ENCODE data around the gene OVAAL.

The OVAAL gene

DNA sequence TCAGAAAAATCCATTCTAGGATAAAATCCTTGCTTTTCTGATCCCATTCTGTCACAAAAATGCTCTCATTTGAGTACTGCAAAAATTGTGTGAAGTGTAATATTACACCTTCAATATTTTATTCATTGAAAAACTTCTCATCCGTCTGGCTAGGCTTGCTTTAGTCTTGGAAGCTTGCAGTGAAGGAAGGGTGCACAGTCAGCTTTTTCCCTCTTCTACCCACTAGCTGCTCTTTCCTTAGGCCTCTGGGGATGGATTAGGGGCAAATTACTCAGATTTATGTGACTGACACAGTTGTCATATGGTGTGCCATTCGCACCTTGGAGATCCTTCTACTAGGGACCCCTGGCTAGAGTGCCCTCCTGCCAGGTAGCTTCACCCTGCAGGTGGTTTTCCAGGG, 32.1 kb downstream of the OVAAL start:
- TF ChIP-seq, protein P1, sequence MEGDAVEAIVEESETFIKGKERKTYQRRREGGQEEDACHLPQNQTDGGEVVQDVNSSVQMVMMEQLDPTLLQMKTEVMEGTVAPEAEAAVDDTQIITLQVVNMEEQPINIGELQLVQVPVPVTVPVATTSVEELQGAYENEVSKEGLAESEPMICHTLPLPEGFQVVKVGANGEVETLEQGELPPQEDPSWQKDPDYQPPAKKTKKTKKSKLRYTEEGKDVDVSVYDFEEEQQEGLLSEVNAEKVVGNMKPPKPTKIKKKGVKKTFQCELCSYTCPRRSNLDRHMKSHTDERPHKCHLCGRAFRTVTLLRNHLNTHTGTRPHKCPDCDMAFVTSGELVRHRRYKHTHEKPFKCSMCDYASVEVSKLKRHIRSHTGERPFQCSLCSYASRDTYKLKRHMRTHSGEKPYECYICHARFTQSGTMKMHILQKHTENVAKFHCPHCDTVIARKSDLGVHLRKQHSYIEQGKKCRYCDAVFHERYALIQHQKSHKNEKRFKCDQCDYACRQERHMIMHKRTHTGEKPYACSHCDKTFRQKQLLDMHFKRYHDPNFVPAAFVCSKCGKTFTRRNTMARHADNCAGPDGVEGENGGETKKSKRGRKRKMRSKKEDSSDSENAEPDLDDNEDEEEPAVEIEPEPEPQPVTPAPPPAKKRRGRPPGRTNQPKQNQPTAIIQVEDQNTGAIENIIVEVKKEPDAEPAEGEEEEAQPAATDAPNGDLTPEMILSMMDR (IDR thresholded peaks at IDR 0.05; ENCODE audit: low read length, missing control alignments): no peak
- no peak overlapping the region for H3K4me3 ChIP-seq (replicated peaks; ENCODE audit: low read depth, low read length)
- DNase-seq (ENCODE audit: low read depth): no peak

DNA sequence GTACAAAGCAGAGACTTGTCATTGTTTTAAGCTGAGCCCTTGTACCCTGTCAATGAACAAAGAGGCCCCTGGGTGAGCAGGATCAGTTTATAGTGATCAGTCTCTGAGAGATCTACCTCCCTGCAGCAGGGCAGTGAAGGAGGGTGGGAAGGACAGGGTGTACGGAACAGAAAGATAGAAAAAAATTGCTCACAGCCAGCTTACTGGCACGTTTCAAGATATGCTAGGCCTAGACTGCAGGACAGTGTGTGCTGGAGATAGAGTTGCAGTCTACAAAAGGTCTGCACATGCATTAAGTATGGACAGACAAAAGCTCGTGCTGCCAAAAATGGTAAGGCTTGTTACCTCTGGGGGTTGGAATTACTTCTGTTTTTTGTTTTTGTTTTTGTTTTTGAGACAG, 34.6 kb downstream of the OVAAL start:
- no peak overlapping the region for H3K4me3 ChIP-seq (replicated peaks; ENCODE audit: low read depth, low read length)
- TF ChIP-seq, protein P1 (IDR thresholded peaks at IDR 0.05; ENCODE audit: low read length, missing control alignments): no peak
- no peak for DNase-seq (ENCODE audit: low read depth)

DNA sequence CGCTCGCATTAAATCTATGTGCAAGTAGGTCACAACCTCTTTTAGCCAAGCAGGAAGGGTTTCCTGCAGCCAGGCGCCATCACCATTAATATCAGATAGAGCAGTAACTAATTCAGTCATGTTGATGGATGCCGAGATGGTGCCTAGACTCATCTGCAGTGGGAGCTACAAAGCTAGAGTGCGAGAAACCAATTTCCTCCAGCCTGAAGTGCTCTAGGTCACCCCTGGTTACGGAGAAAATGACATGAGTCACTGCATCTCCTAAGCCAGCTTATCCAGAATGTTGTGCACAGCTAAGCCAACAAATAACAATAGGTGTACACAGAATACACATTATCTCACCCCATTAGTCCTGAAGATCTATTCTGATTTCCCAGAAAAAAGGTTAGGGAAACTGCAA, 36.0 kb downstream of the OVAAL start:
- TF ChIP-seq, protein P1 (IDR thresholded peaks at IDR 0.05; ENCODE audit: low read length, missing control alignments): no peak
- no peak overlapping the region for H3K4me3 ChIP-seq (replicated peaks; ENCODE audit: low read depth, low read length)
- no peak for DNase-seq (ENCODE audit: low read depth)

DNA sequence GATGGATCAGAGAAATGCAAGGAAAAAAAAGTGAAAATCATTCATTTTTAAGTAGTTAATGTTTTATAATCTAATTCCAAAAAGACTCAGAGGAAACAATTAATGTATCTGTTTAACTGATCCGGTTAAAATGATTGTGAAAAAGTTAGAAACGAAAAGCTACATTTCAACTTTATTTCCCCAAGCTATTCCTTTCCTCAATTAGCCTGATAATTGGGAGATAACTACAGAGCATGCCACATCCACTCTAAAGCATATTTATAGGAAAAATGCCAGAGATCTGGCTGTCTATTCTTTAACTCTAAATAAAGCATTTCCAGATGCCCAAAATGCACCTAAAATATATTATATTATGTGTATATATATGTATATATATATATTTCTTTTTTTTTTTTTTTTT, 37.2 kb downstream of the OVAAL start:
- DNase-seq (ENCODE audit: low read depth): no peak
- TF ChIP-seq, protein P1 (IDR thresholded peaks at IDR 0.05; ENCODE audit: low read length, missing control alignments): no peak
- H3K4me3 ChIP-seq (replicated peaks; ENCODE audit: low read depth, low read length): no peak overlapping the region

DNA sequence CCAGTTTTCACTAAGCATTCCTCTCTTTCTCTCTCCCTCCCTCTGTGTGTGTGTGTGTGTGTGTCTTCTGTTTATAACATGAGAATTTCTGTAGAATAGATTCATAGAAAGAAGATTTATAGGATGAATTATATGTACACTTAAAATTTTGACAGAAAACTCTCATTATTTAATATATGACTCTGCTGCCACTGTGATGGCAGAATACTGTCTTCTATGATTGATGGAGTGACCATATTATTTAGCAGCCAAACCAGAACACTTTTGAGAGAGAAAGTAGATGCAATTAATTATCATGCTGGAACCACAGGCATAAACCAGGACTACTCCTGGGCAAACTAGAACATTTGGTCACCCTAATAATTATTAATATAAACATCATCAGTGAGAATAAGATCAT, 38.8 kb downstream of the OVAAL start:
- no peak for DNase-seq (ENCODE audit: low read depth)
- no peak overlapping the region for H3K4me3 ChIP-seq (replicated peaks; ENCODE audit: low read depth, low read length)
- TF ChIP-seq, protein P1 (IDR thresholded peaks at IDR 0.05; ENCODE audit: low read length, missing control alignments): no peak

DNA sequence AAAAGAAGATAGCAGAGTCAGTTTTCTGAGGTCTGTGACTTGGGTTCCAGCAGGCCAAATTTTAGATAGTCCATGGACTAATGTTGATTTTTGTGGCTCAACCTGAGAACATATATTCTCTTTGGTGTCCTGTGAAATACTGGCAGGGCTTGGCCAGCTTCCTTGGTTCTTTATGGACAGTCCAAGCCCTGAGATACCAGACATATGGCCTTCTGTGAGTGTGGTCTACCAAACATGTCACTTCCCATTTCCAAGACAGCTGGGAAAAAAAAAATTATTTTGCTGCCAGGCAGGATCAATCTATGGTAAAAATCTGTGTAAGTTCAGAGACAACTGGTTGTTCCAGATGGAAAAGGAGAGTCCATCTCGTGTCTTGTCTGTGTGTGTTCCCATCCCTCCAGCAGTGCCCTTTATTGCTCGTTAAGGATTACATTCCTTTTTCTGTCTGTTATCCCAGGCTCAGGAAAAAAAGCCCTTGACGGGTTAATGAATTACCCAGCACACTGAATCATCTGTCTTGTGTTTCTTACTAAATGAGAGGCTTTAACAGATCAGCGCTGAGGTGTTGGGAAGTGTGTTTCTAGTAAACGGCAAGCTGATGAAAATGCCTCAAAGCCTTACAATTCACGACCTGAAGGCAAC, 39.7 kb downstream of the OVAAL start:
- no peak overlapping the region for H3K4me3 ChIP-seq (replicated peaks; ENCODE audit: low read depth, low read length)
- TF ChIP-seq, protein P1 (IDR thresholded peaks at IDR 0.05; ENCODE audit: low read length, missing control alignments): no peak
- DNase-seq (ENCODE audit: low read depth): no peak

DNA sequence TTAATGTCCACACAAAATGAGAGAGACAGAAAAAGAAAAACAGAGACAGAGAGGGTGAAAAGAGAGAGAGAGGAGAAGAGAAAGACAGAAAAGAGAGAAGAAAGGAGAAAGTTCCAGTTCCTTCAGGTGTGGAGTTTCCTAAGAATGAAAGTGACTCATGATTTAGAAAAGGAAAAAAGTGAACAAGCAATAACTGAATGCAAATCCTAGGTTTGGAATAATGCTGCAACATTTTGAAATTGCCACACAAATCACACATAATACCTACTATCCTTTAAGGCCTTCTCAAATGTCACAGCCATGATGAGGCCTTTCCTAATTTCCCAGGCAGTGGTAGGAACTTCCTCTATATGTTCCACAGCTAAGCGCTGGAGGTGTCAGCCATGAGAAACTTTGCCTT, 41.6 kb downstream of the OVAAL start:
- TF ChIP-seq, protein P1 (IDR thresholded peaks at IDR 0.05; ENCODE audit: low read length, missing control alignments): no peak
- no peak for DNase-seq (ENCODE audit: low read depth)
- no peak overlapping the region for H3K4me3 ChIP-seq (replicated peaks; ENCODE audit: low read depth, low read length)

Data from fibroblast of pulmonary artery (primary cell).